GM21786 (cell line): ENCODE results near the gene DNAJC11.
"Not testable (repeated sequence)": the region's sequence is repeated elsewhere in the genome, so short reads cannot be mapped to it uniquely, and the experiment has no call there.

Experiments used
- ATAC-seq: cut with Tn5 transposase; IDR thresholded peaks from one replicate; pipeline ENCODE4 v1.9.1; 2021; ENCODE audit not compliant: unreplicated experiment

The DNAJC11 gene

DNA sequence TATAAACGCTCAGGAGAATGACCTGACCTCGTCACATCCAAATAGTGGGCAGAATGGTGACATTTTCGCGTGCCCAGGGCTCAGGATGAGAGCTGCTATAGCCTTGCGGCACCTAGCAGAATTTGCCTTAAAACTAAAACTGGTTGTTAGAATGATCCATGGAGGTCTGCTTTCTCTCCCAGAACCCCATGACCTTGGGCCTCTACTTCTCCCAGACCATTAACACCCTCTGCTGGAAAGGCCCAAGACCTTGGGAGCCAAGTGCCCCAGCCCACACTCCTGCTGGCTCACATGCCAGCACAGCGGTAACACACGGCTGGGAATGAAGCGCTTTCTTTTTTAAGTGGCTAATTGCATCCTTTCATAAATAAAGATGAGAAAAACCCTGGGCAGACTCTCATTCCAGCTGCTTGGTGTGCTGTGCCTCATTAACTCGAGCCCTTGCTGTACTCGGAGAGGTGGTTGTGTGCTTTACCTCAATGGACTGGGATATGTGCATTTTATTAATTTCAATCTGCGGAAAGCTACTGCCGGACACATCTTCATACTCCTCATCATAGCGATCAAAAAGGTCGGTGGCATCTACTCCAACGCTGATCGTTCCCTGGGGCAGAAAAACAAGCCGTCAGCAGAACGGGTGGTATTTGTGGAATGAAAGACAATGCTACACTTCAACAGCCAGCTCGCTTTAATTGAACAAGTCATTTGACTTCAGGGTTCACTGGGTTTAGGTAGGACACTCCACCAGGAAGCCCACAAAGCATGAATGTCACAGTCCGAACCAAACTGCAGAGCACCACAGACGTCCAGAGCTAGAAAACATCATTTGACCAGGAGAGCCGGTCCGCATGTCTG, 48.0 kb downstream of the DNAJC11 start:
- ATAC-seq, result no peak

DNA sequence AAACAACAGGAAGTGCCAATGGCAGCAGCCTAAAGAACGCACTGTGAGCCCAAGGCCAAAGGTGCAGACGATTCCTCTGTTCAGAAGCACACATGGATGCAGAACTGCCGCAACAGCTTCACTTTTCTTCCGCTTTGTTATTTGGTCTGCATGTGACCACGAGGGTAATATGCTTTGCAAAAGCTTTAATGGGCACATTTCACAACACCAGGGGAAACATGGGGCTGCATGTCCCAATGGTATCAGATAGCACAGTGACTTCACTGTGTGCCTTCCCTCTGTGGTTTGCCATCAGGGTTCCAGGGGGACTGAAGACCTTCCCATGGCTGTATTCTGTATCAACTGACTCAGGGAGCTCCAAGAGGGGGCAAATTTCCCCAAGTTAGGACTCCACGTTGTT, 48.6 kb downstream of the DNAJC11 start:
- ATAC-seq, result no peak

DNA sequence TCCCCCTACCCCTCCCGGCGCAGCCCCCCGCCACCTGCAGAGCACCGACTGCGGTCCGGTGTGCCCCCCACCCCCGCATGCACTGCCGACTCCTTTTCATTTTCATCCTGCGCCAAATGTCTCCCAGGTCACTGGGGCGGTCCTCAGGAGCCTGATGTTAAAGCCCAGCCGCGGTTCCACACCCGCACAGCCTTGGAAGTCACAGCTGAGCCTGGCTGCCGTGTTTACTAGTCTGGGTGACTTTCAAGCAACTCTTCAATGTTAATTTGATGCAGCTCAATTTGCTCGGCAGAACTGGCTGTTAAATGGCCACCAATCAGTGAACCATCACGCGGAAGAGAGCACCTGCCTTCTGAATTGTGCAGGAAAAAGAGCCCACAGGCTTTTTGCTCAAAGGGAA, 49.7 kb downstream of the DNAJC11 start:
- ATAC-seq, result no peak

DNA sequence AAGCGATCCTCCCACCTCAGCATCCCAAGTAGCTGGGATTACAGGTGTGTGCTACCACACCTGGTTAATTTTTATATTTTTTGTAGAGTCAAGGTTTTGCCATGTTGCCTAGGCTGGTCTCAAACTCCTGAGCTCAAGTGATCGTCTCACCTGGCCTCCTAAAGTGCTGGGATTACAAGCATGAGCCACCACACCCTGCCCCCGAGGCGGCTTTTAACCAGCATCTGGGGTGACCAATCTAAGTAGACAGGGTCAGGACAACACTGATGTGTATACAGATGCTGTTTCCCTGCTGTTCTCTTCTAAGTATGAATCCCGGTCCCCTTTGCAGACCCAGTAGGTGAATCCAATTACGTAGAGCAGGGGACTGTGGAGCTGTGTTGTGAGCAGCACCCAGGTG, 53.1 kb downstream of the DNAJC11 start:
- no peak for ATAC-seq

DNA sequence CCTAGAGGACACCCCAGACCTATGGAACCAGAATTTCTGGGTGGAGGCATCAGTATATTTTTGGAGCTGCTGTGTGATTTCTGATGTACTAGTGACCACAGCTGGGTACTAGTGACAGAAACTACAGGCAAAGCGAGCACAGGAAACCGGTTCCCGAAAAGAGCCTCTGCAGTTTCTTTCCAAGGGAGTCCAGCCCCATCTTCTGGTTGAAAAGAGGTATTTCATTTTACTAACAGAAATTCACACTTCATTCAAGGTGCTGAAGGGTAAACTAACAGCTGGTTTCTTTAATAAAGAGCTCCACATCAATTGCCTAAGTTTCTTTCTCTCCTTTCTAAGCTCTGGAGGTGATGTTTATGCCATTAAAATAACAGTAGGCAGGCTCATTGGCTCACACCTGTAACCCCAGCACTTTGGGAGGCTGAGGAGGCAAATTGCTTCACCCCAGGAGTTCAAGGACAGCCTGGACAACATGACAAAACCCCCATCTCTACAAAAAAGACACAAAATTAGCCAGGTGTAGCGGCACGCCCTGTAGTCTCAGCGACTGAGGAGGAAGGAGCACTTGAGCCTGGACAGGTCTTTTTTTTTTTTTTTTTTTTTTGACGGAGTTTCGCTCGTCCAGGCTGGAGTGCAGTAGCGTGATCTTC, 55.0 kb downstream of the DNAJC11 start:
- ATAC-seq, result no peak

DNA sequence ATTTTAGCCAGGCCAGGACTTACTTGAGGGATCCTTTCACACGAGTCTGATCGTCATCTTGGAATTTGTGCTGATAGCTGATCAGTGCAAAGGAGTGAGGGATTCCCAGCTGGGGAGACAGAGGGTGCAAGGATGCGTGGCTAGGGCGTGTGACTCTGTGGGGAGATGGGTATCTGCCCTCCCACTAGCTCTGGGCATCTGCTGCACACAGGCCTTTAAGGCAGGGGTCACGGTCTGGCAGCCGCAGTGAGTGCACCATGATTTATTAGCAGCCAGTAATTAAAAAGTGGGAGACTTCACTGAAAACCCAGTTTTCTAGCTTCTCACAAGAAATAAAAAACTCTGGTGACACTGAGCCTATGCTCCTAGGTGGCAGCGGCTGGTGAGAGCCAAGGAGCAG, 56.6 kb downstream of the DNAJC11 start:
- no peak for ATAC-seq

DNA sequence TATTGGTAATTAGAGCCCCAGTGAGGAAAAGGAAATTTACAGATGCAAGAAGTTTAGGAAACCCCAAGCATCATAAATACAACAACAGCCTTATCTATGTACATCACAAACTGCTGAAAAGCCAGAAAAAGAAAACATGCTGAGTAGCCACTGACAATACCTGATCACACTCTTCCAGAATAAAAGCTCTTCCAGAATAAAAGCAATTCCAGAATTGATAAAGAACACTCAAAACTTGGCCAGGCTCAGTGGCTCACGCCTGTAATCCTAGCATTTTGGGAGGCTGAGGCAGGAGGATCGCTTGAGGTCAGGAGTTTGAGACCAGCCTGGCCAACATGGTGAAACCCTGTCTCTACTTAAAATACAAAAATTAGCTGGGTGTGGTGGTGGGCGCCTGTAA, 60.7 kb downstream of the DNAJC11 start:
- ATAC-seq, result not testable (repeated sequence)

DNA sequence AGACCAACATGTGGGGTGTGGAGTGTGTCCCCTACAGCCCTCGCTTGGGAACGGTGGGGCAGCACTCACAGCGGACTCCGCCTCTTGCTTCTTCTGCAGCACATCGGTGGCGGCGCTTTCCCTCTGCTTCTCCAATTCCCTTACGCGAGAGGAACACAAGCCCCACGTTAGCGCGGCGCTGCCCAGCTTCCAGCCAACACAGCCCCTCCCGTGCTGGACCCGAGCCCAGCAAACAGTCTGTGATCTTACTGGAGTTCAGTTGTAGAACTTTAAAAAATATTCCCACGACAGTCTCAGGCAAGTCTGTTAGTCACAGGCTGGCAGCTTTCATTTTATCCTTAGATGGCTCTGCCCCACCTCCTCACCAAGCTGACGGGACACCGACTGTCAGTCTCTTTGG, 63.4 kb downstream of the DNAJC11 start:
- ATAC-seq, result no peak

DNA sequence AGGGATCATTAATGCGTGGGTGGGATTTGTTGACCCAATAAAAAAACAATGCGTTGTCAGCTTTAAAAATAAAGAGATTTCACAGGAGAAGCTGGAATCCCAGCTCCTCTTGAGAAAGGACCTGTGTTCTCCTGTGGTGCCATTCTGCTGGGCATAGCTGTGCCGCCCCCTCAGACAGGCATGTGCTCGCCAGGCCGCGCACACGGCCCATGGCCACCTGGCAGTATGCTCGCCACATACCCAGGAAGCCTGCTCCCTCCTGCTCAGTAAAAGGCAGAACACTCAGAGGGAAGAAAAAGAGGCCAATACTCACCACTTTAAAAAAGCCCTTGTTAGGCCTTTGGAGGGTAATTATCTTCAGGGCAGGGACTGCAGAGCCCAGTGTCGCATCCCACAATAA, 63.8 kb downstream of the DNAJC11 start:
- ATAC-seq, result no peak

DNA sequence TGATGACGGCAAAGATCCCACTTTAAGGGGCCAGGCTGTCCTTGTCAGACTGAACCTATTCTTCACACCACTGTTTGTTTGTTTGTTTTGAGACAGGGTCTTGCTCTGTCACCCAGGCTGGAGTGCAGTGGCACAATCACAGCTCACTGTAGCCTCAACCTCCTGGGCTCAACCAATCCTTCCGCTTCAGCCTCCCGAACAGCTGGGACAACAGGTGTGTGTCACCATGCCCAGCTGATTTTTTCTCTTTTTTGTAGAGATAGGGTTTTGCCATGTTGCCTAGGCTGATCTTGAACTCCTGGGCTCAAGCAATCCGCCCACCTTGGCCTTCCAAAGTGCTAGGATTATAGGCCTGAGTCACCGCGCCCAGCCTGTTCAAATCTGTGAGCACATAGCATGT, 64.8 kb downstream of the DNAJC11 start:
- ATAC-seq, result not testable (repeated sequence)

DNA sequence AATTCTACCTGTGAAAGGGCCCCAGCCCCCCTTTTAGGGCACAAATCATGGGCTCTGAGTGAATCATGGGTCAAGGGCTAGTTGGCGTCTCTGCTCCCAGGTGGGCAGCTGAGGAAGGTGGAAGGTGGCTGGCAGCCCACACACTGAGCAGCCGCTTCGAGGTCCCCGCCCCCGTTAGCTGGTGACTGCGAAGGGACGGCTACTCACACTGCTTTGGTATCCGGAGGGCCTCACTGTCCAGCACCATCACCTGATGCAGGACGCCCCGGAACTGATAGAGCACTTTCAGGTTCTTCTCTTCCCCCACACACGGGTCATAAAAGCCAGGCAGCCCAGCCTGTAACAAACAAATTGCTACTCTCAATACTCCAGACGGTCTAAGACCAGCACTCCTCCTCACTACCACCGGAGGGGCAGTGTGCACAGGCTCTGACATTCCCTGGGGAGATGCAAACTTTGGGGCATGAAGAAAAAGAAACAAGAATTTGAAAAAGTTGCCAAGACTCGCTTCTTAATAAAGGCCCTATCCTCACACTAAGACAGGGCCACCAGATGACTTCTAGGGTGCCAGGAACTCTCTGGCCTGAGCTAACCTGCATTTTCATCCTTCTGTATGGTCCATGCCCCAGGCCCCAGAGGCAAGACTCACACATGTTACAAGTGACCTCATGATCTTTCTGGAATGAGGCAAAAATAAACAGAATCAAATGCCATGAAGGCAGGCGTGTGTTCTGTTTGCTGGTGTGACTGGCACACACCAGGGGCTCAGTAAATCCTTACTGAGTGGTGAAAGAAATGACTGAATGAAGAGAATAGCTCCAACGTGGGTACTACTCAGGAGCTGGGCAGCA, 65.5 kb downstream of the DNAJC11 start:
- ATAC-seq, result no peak

DNA sequence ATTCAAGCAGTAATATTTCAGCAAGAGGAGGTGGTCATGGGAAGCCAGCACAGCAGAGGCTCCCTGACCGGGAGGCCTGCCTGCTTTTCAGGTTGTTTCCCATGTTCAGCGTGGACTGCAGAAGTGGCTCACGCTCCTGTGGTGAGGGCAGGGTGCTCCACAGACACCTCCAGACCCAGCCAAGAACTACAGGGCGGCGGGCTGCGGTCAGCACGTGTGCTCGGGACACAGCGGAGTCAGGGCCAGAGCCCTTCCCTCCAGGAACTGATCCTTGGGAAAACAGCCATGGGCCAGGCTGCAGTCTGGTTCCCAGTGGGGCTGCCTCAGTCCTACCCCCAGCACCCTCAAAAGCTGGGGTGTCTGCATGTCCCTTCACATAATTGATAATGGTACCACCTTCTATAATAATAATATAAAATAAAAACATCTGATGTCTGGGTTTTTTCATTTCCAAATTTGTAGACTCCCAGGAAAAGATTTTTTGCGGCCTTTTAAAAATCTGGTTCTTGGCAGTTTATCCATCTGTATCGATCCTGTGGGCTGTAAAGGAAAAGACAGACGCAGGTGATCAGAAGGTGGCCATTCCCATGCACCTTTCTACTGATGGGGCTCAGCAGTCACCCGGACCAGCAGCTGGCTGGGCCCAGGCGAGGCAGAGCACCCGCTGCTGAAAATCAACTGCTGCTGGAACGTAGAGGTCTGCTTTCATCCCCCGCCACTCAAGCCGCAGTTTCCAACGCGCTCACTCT, 66.3 kb downstream of the DNAJC11 start:
- no peak for ATAC-seq

DNA sequence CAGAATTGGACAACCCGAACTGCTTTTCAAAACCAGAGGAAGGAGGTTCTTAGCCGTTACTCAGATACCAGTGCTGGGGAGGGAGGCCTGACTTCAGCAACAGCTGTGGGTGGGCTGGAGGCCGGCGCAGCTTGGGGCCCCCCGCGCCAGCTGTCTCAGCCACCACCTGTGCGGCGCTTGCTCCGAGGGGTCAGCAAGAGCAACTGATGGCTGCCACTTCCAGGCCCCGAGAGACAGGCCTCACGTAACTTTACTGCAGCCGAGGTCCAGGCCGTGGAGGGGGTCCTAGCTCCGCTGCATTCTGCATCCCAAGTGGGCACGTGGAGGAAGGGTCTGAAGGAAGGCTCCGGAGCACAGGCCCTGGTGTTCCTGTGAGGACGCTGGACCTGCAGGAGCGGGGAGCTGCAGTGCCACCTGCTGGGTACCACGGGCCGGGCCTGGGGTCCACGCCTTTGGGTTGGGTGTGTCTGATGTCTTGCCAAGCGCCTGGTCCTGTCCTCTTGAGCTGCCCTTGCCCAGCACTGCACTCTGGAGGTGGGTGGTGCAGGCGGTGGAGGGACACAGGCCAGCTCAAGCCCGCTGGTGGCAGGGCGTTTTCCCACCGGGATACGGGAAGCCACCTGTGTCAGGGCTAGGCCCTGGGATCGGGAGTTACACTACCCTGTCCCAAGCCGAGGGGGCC, 67.1 kb downstream of the DNAJC11 start:
- no peak for ATAC-seq

DNA sequence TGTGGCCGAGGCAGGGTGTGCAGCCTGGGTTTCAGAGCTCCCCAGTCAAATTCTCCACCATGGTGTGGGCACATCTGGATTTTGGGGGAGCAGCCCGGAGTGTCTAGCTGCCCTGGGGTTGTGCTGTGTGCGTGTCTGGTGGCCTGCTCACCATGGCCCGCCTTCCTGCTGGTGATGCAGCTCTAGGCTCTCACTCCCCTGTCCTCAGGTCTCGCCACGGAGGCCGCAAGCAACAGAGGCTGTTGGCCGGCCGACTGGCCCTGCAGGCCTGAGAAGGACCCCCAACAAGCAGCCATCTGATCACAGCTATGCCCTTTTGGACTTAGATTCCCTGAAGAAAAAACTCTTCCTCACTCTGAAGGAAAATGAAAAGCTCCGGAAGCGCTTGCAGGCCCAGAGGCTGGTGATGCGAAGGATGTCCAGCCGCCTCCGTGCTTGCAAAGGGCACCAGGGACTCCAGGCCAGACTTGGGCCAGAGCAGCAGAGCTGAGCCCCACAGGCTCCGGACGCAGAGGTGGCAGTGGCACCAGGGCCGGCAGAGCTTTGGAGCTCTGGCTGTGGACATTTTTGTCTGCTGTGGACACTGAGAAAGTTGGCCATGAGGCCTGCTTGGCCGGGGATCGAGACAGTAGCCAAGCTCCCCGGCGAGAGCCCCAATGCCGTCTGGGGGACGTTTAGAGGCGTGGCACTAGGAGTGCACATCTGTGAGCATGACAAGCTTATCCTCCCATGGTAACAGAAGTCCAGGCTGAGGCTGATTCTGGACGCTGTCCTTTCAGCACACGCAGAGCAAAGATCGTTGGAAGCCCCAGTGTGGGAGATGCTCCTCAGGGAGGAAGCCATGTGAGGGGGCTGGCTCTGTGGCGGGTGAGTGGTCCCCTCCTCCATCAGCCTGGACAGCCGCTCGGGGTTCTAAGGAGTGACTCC, 68.8 kb downstream of the DNAJC11 start:
- ATAC-seq, result no peak

DNA sequence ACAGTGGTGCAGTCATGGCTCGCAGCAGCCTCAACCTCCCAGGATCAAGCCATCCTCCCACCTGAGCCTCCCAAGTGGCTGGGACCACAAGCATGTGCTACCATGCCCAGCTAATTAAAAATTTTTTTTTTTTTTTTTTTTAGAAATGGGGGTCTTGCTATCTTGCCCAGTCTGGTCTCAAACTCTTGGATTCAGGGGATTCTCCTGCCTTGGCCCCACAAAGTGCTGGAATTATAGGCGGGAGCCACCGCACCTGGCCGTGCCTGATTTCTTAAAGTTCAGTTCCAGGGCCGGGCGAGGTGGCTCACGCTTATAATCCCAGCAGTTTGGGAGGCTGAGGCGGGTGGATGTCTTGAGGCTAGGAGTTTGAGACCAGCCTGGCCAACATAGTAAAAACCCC, 70.6 kb downstream of the DNAJC11 start:
- no peak for ATAC-seq

DNA sequence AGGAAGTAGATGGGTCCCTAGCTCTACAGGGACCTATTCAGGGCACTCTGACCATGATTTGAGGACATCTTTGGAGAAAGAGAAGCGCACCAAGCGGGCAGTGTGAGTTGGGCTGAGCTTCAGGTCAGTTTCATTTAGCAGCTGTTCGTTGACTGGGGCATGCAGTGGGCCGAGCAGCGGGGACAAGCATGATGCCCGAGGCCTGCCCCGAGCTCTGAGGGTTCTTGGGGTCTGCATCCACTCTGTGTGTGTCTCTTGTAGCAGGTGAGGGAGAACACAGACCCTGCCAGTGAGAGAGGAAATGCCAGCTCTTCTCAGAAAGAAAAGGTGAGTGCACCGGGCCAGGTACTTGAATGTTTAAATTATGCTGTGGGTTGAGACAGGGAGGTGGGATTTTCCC, 71.6 kb downstream of the DNAJC11 start:
- ATAC-seq, result no peak

DNA sequence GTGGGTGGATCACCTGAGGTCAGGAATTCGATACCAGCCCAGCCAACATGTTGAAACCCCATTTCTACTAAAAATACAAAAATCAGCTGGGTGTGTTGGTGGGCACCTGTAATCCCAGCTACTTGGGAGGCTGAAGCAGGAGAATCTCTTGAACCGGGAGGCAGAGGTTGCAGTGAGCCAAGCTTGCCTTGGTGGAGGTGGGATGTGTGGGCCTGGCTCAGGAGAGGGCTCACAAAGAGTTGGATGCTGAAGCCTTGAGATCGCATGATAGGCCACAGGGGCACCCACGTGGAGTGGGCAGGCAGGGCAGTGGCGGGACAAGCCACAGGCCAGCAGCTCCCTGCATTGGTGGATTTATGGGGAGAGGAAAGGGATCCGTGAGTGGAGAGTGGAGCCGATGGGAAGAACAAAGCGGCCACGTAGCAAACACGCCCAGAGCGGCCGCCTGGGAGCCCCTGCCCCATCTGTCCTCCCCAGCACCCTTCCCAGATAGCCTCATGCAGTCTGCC, 72.6 kb downstream of the DNAJC11 start:
- no peak for ATAC-seq

DNA sequence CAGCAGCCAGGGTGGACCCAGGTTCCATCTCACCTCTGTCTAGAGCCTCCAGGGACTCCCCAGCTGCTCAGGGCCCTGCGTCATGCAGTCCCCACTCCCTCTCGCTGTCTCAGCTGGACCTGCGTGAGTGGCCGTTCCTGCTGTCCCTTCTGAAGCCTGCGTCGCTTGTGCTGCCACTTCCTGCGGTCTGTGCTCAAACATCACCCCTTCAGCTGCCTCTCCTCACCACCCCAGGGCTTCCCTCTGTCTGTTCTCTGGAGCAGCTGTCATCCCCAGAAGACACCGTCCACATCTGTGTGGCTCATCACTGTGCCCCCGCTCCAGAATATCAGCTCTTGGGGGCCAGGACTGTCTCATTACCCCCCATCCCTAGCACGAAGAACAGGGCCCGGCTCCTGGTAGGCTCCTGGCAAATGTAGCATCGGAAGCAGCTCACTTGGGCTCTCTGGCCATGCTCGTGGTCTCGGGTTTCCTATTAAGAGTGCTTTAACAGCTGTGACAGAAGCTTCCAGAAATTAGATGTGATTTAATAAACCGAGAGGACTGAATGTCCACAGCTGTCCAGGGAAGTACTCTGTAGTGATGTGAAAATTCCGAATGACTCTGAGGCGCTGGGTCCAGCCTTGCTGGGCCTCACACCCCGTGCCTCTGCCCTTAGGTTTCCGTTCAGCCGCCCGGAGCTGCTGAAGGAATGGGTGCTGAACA, 73.6 kb downstream of the DNAJC11 start:
- ATAC-seq, result no peak

DNA sequence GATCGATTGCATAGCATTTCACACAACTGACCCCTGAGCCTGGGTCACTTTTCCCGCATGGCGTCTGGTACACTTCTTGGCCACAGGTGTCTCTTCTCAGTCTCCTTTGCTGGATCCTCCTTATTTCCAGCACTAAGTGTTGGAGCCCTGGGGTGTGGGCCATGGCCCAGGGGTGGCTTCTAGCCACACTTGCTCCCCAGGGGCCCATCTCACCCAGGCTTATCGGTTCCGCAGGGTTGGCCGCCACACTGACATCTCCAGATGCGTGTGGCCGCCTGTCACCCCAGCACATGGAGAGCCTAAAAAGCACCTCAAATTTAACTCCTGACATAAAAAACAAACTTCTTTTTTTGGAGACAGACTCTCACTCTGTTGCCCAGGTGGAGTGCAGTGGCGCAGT, 74.6 kb downstream of the DNAJC11 start:
- no peak for ATAC-seq
